ENCODE data around the gene DGUOK. TPM values are rescaled to one million over a fixed set of nuclear protein-coding genes. Genes with fewer than 3 reads are reported as not detected.

The DGUOK gene
- total RNA-seq, 1 experiment from 2014 or later, result 78.5 TPM

DNA sequence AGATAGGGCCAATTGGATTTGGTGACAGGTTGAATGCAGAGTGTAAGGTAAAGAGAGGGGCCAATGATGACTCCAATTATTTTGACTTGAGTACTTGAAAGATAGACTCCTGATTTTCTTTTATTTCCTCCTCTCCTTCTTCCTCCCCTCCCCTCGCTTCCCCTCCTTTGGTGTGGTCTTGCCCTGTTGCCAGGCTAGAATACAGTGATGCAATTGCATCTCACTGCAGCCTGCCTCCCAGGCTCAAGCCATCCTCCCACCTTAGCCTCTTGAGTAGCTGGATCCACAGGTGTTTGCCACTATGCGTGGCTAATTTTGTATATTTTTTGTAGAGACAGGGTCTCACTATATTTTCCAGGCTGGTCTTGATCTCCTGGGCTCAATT lies 2.3 kb downstream of the DGUOK start:
- in situ Hi-C loops (cut with HindIII; ENCODE audit: low pct_unique_long_range_greater_than_20kb, low sequenced_read_pairs) (no loop called here), intact Hi-C loops (cut with micrococcal nuclease; ENCODE audit: unreplicated experiment) (no loop called here)
- no peaks in the 10 kb centered on the region for H3K9me3 ChIP-seq (ENCODE audit: control insufficient read depth, insufficient read depth, low read depth, low read length)
- ATAC-seq (no peak), DNase-seq (ENCODE audit: low read depth, low spot score) (no peak)
- ChIA-PET POLR2A (no interaction called here), CTCF (no interaction called here)
- TF ChIP-seq POLR2AphosphoS5 (IDR thresholded peaks at IDR 0.05; ENCODE audit: low read depth, low read length), result no peak
- TF ChIP-seq, protein P1, sequence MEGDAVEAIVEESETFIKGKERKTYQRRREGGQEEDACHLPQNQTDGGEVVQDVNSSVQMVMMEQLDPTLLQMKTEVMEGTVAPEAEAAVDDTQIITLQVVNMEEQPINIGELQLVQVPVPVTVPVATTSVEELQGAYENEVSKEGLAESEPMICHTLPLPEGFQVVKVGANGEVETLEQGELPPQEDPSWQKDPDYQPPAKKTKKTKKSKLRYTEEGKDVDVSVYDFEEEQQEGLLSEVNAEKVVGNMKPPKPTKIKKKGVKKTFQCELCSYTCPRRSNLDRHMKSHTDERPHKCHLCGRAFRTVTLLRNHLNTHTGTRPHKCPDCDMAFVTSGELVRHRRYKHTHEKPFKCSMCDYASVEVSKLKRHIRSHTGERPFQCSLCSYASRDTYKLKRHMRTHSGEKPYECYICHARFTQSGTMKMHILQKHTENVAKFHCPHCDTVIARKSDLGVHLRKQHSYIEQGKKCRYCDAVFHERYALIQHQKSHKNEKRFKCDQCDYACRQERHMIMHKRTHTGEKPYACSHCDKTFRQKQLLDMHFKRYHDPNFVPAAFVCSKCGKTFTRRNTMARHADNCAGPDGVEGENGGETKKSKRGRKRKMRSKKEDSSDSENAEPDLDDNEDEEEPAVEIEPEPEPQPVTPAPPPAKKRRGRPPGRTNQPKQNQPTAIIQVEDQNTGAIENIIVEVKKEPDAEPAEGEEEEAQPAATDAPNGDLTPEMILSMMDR (IDR thresholded peaks at IDR 0.05), result no peak
- H3K4me1 ChIP-seq (ENCODE audit: control insufficient read depth, insufficient read depth, low read length), result peaks cover 16% of the 10 kb centered on the region
- H3K36me3 ChIP-seq (ENCODE audit: control insufficient read depth, insufficient read depth, low read length), result peaks cover 2% of the 10 kb centered on the region; the same call in 1 of the 2 replicates
- no peak overlapping the region for H3K27ac ChIP-seq (ENCODE audit: low read length)
- no TSS peak for BruUV-seq (replicated peaks)
- no peak overlapping the region for H3K4me3 ChIP-seq (ENCODE audit: low read depth in 2 of 2, low read length in 2 of 2)
- H3K27me3 ChIP-seq (ENCODE audit: control insufficient read depth, insufficient read depth, low read length), result no peaks in the 10 kb centered on the region

- intact Hi-C loops (cut with micrococcal nuclease; ENCODE audit: unreplicated experiment) (no loop called here), in situ Hi-C loops (cut with HindIII; ENCODE audit: low pct_unique_long_range_greater_than_20kb, low sequenced_read_pairs) (no loop called here)
- no TSS peak for BruUV-seq (replicated peaks)
- no peaks in the 10 kb centered on the region for H3K9me3 ChIP-seq (ENCODE audit: control insufficient read depth, insufficient read depth, low read depth, low read length)
- no peak for TF ChIP-seq TCF7L2 (IDR thresholded peaks at IDR 0.05; ENCODE audit: low read depth, low read length)
- no peak for TF ChIP-seq REST (IDR thresholded peaks at IDR 0.05; ENCODE audit: insufficient read depth in 1 of 2, low read depth in 2 of 2, low read length in 1 of 2)
- TF ChIP-seq POLR2AphosphoS5 (IDR thresholded peaks at IDR 0.05; ENCODE audit: low read depth, low read length), result no peak
- no peak for TF ChIP-seq SIN3A (IDR thresholded peaks at IDR 0.05; ENCODE audit: borderline replicate concordance, insufficient read depth, low read depth, low read length)
- TF ChIP-seq, protein P1 (IDR thresholded peaks at IDR 0.05), result no peak
- POLR2A ChIA-PET, result interaction anchor here (0.5 to 0.6 kb wide), 2 partner anchors 20 to 479 kb away, joined by 3 to 4 read pairs; no protein-coding TSS in a partner anchor
- H3K27me3 ChIP-seq (ENCODE audit: control insufficient read depth, insufficient read depth, low read length), result no peaks in the 10 kb centered on the region
- peaks cover 2% of the 10 kb centered on the region; the same call in 1 of the 2 replicates for H3K36me3 ChIP-seq (ENCODE audit: control insufficient read depth, insufficient read depth, low read length)
- ATAC-seq (no peak), DNase-seq (ENCODE audit: low read depth, low spot score) (no peak)
- H3K27ac ChIP-seq (ENCODE audit: low read length), result no peak overlapping the region
- CTCF ChIA-PET, result no interaction called here
- H3K4me1 ChIP-seq (ENCODE audit: control insufficient read depth, insufficient read depth, low read length), result peaks cover 16% of the 10 kb centered on the region
- no peak overlapping the region for H3K4me3 ChIP-seq (ENCODE audit: low read depth in 2 of 2, low read length in 2 of 2)
Measured at GRCh38 chr2:73930386-73930785, 3.7 kb downstream of the DGUOK start.
